HepG2 (cell line): ENCODE data around the gene VAT1L. TPM values are rescaled to one million over a fixed set of nuclear protein-coding genes. Genes with fewer than 3 reads are reported as not detected.

ENCODE experiments used
- ATAC-seq: fragments of 200-7000 bp; cut with Tn5 transposase; 3 replicates; pipeline ENCODE4 v1.9.1; 2020; ENCODE audit warnings: mild to moderate bottlenecking, moderate library complexity
- BruUV-seq: library from RNA; stranded (reverse); fragments of 400-500 nt; replicated peaks from 2 replicates; lab custom pipeline; 2021; lab: Mats Ljungman, UMichigan
- CTCF ChIA-PET: fragments of 300-600 bp; formaldehyde crosslinking; extraction: SDS; loops from one replicate; lab custom pipeline; 2021; ENCODE audit warnings: low total read pairs, inconsistent platforms, low intra/inter-chr PET ratio; lab: Yijun Ruan, JAX
- POLR2A ChIA-PET: fragments of 350-600 bp; sonication (Branson Sonifier 250); formaldehyde crosslinking; loops from one replicate; lab custom pipeline; 2020; ENCODE audit warnings: antibody characterized with exemption, inconsistent platforms; lab: Yijun Ruan, JAX
- DNase-seq: peaks from one replicate; pipeline ENCODE4 v3.0.0-alpha.2; 2015; ENCODE audit warnings: low spot score
- FAIRE-seq: peaks from 3 replicates; lab custom pipeline; 2011; peaks lifted over from hg19 to GRCh38; lab: Jason Lieb, UNC
- H2AFZ ChIP-seq: one replicate; pipeline ENCODE4 v1.6.1; 2011; ENCODE audit warnings: low read length, inconsistent platforms
- H3K27ac ChIP-seq: fragments of 300-600 bp; 3 replicates; pipeline ENCODE4 v1.8.0; 2011; ENCODE audit warnings: mixed run types, mild to moderate bottlenecking, mixed read lengths, low read length, inconsistent platforms; ENCODE audit not compliant: insufficient read depth; ENCODE audit errors: extremely low read length
- H3K27me3 ChIP-seq, 2 experiments: fragments of 200-600 bp in 1 of 2; 2 replicates in 1 of 2; 3 replicates in 1 of 2; pipeline versions ENCODE4 v1.6.0 to v1.8.0; 2011; ENCODE audit warnings: low read length in 2 of 2, mild to moderate bottlenecking in 2 of 2, moderate library complexity in 2 of 2, inconsistent platforms in 1 of 2; ENCODE audit not compliant: insufficient read depth in 2 of 2, control insufficient read depth in 1 of 2
- H3K36me3 ChIP-seq, 2 experiments: fragments of 200-600 bp in 1 of 2; replicated peaks in 1 of 2; 2 replicates in 1 of 2; 3 replicates in 1 of 2; pipeline versions ENCODE4 v1.5.1 to v1.8.0; 2011; ENCODE audit warnings: low read length in 2 of 2, inconsistent platforms in 1 of 2; ENCODE audit not compliant: insufficient read depth in 2 of 2, control insufficient read depth in 1 of 2
- H3K4me1 ChIP-seq: 2 replicates; pipeline ENCODE4 v1.5.1; 2012; ENCODE audit warnings: low read length, inconsistent platforms; ENCODE audit not compliant: insufficient read depth
- H3K4me2 ChIP-seq: 2 replicates; pipeline ENCODE4 v1.6.0; 2011; ENCODE audit warnings: low read depth, low read length, inconsistent platforms
- H3K4me3 ChIP-seq, 3 experiments: fragments of 200-600 bp in 1 of 3; sonication (generic), shearing (Covaris generic) in 1 of 3; replicated peaks in 1 of 3; 2 replicates each; pipeline ENCODE4 v1.5.1; 2011 to 2016; ENCODE audit warnings: low read length in 3 of 3, inconsistent platforms in 2 of 3, low read depth in 2 of 3, mild to moderate bottlenecking in 2 of 3, control low read depth in 1 of 3, mixed read lengths in 1 of 3; ENCODE audit not compliant: insufficient read depth in 1 of 3
- H3K79me2 ChIP-seq: one replicate; pipeline ENCODE4 v1.6.1; 2011; ENCODE audit warnings: low read length, inconsistent platforms; ENCODE audit not compliant: insufficient read depth
- H3K9ac ChIP-seq: 2 replicates; pipeline ENCODE4 v1.6.0; 2011; ENCODE audit warnings: mild to moderate bottlenecking, low read depth, low read length, inconsistent platforms; ENCODE audit not compliant: insufficient read depth
- H3K9me3 ChIP-seq: 2 replicates; pipeline ENCODE4 v1.5.1; 2012; ENCODE audit warnings: mild to moderate bottlenecking, low read length
- H4K20me1 ChIP-seq: 2 replicates; pipeline ENCODE4 v1.6.0; 2011; ENCODE audit warnings: inconsistent platforms, mild to moderate bottlenecking, low read length, moderate library complexity; ENCODE audit not compliant: insufficient read depth
- ATF7 ChIP-seq, 2 experiments: fragments of 450-650 bp in 1 of 2; sonication (generic) in 1 of 2; formaldehyde crosslinking in 1 of 2; IDR thresholded peaks; 2 replicates each; pipeline versions ENCODE4 v1.4.0 to v1.6.1; 2016 to 2020; ENCODE audit warnings: antibody characterized with exemption in 1 of 2, mild to moderate bottlenecking in 1 of 2, missing genetic modification reagents in 1 of 2
- HBP1 ChIP-seq: IDR thresholded peaks from 2 replicates; pipeline ENCODE4 v1.6.1; 2016; ENCODE audit warnings: low read depth, control low read depth
- HMGXB4 ChIP-seq, 2 experiments: sonication (generic) in 1 of 2; formaldehyde crosslinking in 1 of 2; IDR thresholded peaks; 2 replicates each; pipeline versions ENCODE4 v1.4.0 to v1.6.1; 2018 to 2020; ENCODE audit warnings: missing genetic modification reagents in 2 of 2, borderline replicate concordance in 1 of 2, low read depth in 1 of 2, mild to moderate bottlenecking in 1 of 2, missing biosample characterization in 1 of 2
- IKZF5 ChIP-seq: IDR thresholded peaks from 2 replicates; pipeline ENCODE4 v1.6.1; 2018; ENCODE audit warnings: missing genetic modification reagents, mild to moderate bottlenecking, missing compliant biosample characterization
- JUNB ChIP-seq: sonication (generic); formaldehyde crosslinking; IDR thresholded peaks from 2 replicates; pipeline ENCODE4 v1.8.0; 2022; ENCODE audit warnings: missing genetic modification reagents, mild to moderate bottlenecking, borderline replicate concordance
- MATR3 ChIP-seq: sonication (generic); formaldehyde crosslinking; IDR thresholded peaks from 2 replicates; pipeline ENCODE4 v1.4.0; 2020; ENCODE audit warnings: missing genetic modification reagents
- MXI1 ChIP-seq: IDR thresholded peaks from 3 replicates; pipeline ENCODE4 v1.6.1; 2012; ENCODE audit warnings: low read depth, low read length, inconsistent platforms, borderline replicate concordance
- PAXIP1 ChIP-seq: sonication (generic); formaldehyde crosslinking; conservative IDR thresholded peaks from 2 replicates; pipeline ENCODE4 v1.4.0; 2020; ENCODE audit warnings: mild to moderate bottlenecking, missing genetic modification reagents, moderate library complexity
- RFX3 ChIP-seq: IDR thresholded peaks from 2 replicates; pipeline ENCODE4 v1.6.1; 2016; ENCODE audit warnings: missing biosample characterization, missing genetic modification reagents
- YY1 ChIP-seq: IDR thresholded peaks from 2 replicates; pipeline ENCODE4 v1.6.1; 2011; ENCODE audit warnings: low read length, low read depth, moderate library complexity, mild to moderate bottlenecking; ENCODE audit not compliant: insufficient read depth, insufficient replicate concordance
- ZBTB8A ChIP-seq: sonication (generic); formaldehyde crosslinking; IDR thresholded peaks from 2 replicates; pipeline ENCODE4 v1.4.0; 2020; ENCODE audit warnings: mild to moderate bottlenecking, low read depth, missing genetic modification reagents, borderline replicate concordance
- ZNF264 ChIP-seq: sonication (generic); formaldehyde crosslinking; IDR thresholded peaks from 2 replicates; pipeline ENCODE4 v1.4.0; 2020; ENCODE audit warnings: missing genetic modification reagents
- ZNF280B ChIP-seq: sonication (generic); formaldehyde crosslinking; IDR thresholded peaks from 2 replicates; pipeline ENCODE4 v1.5.0; 2020; ENCODE audit warnings: missing genetic modification reagents, mild to moderate bottlenecking, borderline replicate concordance
- ZNF567 ChIP-seq: sonication (generic); formaldehyde crosslinking; IDR thresholded peaks from 2 replicates; pipeline ENCODE4 v1.8.1; 2023; ENCODE audit warnings: mild to moderate bottlenecking, missing genetic modification reagents, borderline replicate concordance
- ZNF777 ChIP-seq: sonication (generic); formaldehyde crosslinking; IDR thresholded peaks from 2 replicates; pipeline ENCODE4 v1.4.0; 2020; ENCODE audit warnings: missing genetic modification reagents
- WGBS: methylation state at CpG from one replicate; pipeline ENCODE4 v1.1.6; 2017; ENCODE audit warnings: low lambda C conversion rate; 5-methylcytosine and 5-hydroxymethylcytosine counted together
- in situ Hi-C: cut with HindIII; loops from 2 replicates; pipeline ENCODE4 v1.10.0; 2017; ENCODE audit warnings: low pct_unique_long_range_greater_than_20kb; ENCODE audit not compliant: extremely low pct_ligation_motif_present
- intact Hi-C: fragments of 100-400 bp; cut with micrococcal nuclease; formaldehyde crosslinking; loops from one replicate; pipeline ENCODE4 v1.10.0; 2022; ENCODE audit not compliant: unreplicated experiment
- polyA plus RNA-seq, 8 experiments: library from polyadenylated mRNA; depleted of rRNA in 3 of 8; stranded (reverse) in 7 of 8; unstranded in 1 of 8; fragments of >200 nt; fragmentation: Illumina TruSeq in 4 of 8; extraction: Trizol in 4 of 8; gene quantifications; 2 replicates each; pipeline versions ENCODE4 v1.2.1 to v1.2.3, GENCODE V29; 2011 to 2016; ENCODE audit warnings: low read depth in 4 of 8, missing spikeins in 1 of 8, mixed read lengths in 1 of 8; ENCODE audit not compliant: insufficient read depth in 1 of 8
- total RNA-seq, 5 experiments: library from RNA; depleted of rRNA; stranded (reverse); fragments of >200 nt; fragmentation: Illumina TruSeq; extraction: Trizol; gene quantifications; 2 replicates each; pipeline ENCODE4 v1.2.3, GENCODE V29; 2016; ENCODE audit warnings: low read depth in 1 of 5

The VAT1L gene
- total and polyA plus RNA-seq, 2 of the 13 experiments (the other 11 are each of a cell fraction or from before 2014, with no cell fraction given): not detected

- H4K20me1 ChIP-seq: no peaks in the 10 kb centered on the region
- H3K79me2 ChIP-seq: no peaks in the 10 kb centered on the region
- no peaks in the 10 kb centered on the region for H3K36me3 ChIP-seq
- H3K4me1 ChIP-seq: no peaks in the 10 kb centered on the region
- no TSS peak for BruUV-seq
- no peak for FAIRE-seq
- H3K9me3 ChIP-seq: no peaks in the 10 kb centered on the region
- in situ Hi-C loops (no loop called here), intact Hi-C loops (no loop called here)
- ChIA-PET CTCF (no interaction called here), POLR2A (no interaction called here)
- ATAC-seq: no peak
- whole genome bisulfite sequencing: 28% methylated on average over 2 of the region's 2 CpGs
- peaks cover 0 to 8% of the 10 kb centered on the region in 2 experiments; a peak in 1 of 5 replicates for H3K27me3 ChIP-seq
- no peak overlapping the region for H3K9ac ChIP-seq
- no peak for DNase-seq
- H3K27ac ChIP-seq: no peak overlapping the region
- H3K4me3 ChIP-seq: no peak overlapping the region
- H2AFZ ChIP-seq: no peak overlapping the region
- no peak overlapping the region for H3K4me2 ChIP-seq
- TF ChIP-seq ZNF264 (CRISPR knock-in tag) (no peak), JUNB (no peak), IKZF5 (CRISPR knock-in tag) (no peak), HBP1 (CRISPR knock-in tag) (no peak), RFX3 (CRISPR knock-in tag) (no peak), MXI1 (no peak), YY1 (no peak), ZNF777 (no peak), ZBTB8A (no peak), MATR3 (CRISPR knock-in tag) (no peak), HMGXB4 (CRISPR knock-in tag; IDR thresholded peaks at IDR 0.05; ENCODE audit: borderline replicate concordance in 1 of 2, low read depth in 1 of 2) (no peak), PAXIP1 (CRISPR knock-in tag) (no peak), ZNF280B (CRISPR knock-in tag) (no peak), ATF7 (IDR thresholded peaks at IDR 0.05) (no peak), ATF7 (CRISPR knock-in tag; IDR thresholded peaks at IDR 0.05) (no peak), ZNF567 (no peak)
Observed at GRCh38 chr16:77876776-77877175, 88.4 kb downstream of the VAT1L start.
